HK-2 (cell line): ENCODE data around the gene UBTD1.
"Not testable (repeated sequence)": the region's sequence is repeated elsewhere in the genome, so short reads cannot be mapped to it uniquely, and the experiment has no call there.

Experiments
- DNase-seq: peaks from one replicate; pipeline ENCODE4 v3.0.0-alpha.2; 2018; ENCODE audit not compliant: unreplicated experiment

Gene UBTD1, protein sequence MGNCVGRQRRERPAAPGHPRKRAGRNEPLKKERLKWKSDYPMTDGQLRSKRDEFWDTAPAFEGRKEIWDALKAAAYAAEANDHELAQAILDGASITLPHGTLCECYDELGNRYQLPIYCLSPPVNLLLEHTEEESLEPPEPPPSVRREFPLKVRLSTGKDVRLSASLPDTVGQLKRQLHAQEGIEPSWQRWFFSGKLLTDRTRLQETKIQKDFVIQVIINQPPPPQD

DNA sequence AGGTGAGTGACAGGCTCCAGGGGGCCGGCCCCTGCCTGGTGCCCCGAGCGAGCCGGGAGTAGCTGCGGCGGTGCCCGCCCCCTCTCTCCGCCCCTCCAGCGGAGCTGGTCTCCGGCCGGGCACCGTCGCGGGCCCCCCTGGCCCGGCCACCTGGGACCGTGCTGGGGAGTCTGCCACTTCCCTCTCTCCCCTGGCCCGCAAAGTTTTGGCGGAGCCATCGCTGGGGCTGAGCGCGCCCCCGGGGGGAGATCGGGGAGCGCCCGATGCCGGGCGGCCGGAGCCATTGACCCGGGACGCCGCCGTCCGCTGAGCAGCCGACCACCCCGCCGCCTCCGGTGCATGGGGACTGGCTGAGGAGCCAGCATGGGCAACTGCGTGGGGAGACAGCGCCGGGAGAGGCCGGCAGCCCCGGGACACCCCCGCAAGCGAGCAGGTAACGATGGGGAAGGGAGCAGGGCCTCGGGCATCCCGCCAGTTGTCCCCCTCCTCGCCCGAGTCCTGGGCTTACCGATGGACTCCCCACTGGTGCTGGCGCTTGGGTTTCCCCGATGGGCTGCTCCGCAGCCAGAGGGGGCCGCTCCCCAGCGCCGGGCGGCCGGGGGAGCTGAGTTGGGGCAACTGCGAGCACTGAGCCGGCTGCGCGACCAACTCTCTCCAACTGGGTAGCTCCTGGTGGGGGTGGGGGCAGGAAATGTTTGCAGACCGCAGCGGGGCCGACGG is at the start of gene UBTD1:
UBTD1 (plus strand) TSS at position 84 of the 720 bp plus-strand sequence; CDS start at position 364, 280 bp downstream.
- DNase-seq, result peak; percentile 71

DNA sequence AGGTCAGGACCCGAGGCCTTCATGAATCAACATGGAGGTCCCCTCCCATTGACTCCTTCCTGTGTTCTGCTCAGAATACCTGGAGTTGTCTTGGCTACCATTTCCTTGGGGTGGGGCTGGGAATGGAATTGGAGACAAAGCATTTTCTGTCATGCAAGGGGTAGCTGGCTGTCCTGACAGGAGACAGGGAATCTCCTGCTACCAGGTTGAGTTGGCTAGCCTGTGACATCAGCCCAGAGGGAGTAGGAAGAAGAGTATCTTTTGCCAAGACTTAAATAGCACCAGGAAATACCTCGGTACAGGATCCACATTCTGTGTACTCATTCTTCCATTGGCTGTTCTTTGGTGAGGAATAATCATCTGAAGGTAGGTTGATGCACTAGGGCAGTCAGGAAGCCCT is 47.9 kb upstream of the UBTD1 start:
- no peak for DNase-seq

DNA sequence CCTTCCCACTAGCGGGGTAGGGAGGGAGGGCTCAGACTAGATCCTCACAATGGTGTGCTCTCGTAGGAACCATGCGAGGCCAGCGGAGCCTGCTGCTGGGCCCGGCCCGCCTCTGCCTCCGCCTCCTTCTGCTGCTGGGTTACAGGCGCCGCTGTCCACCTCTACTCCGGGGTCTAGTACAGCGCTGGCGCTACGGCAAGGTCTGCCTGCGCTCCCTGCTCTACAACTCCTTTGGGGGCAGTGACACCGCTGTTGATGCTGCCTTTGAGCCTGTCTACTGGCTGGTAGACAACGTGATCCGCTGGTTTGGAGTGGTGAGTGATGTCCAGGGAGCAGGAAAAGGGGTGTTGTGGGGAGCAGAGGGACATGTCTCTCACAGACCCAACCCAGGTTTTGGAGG is 47.1 kb upstream of the UBTD1 start:
- no peak for DNase-seq

DNA sequence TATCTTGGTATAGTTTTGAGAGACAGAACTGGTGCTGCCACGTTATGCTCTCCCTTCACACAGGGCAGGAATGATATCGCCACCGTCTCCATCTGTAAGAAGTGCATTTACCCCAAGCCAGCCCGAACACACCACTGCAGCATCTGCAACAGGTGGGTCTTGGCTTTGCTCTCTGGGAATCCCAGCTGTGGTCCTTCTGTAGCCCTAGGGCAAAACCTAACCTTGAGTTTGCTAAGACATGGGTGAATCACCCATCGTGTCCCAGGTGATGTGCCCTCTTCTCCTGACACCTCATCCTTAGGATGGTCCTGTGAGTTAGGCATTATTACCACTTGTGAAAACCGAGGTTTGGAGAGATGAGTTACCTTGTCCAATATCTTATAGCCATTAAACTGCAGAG is 46.4 kb upstream of the UBTD1 start:
- DNase-seq, result no peak

DNA sequence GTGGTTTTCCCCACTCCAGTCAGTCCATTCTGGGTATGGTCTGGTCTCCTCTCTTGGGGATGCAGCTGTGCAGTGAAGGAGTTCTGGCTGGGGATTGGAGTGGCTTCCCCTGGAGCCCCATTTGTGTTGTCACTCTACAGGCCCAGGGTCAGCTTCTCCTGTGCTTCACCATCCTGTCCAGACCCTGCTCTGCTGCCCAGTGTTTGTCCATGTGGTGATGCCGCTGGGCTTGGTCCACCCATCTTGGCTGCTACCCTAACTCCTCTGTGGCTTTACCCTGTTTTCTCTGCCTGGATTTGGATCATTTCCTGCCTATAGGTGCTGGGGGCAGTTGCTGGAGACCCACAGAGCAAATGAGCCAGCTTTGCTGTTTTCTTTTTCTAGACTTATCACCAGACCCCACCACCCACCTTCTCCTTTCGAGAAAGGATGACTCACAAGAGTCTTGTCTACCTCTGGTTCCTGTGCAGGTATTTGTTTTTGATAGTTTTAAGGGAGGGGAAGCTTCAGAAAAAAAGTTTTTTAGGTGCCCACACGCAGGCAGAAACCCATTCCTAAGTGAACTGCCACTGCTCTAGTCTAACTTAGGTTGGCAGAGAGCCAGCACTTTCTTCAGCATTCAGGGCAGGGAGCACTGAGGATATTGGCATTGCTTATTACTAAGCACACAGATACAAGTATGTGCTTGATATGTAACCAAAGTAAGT is 44.2 kb upstream of the UBTD1 start:
- DNase-seq, result no peak

DNA sequence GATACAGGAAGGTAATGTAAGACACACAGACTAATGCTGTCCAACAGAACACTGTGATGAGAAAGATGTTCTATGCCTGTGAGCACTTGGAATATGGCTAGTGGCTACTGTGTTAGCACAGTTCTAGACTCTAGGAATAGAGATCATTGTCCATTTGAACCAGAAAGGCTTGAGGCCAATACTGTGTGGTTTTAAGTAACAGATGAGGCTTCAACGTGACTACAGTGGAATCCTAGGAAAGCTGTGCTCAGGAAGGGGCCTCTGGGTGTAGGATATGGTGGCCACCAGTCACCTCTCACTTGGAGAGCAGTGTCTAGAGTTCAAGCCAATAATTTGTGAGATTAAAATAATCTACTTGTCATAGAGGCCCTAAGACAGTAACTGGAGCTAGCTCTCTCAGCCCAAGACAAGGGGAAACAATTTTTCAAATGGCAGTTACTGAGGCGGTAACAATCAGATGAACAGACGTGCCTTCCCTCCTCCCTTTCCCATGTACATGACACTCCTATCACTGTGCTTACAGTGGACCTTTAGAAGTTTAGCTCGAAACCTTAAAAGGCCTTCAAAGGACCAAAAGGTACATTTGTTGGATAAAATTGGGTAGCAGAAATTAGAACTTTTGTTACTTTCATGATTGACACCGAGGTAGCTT is 42.6 kb upstream of the UBTD1 start:
- DNase-seq, result no peak

DNA sequence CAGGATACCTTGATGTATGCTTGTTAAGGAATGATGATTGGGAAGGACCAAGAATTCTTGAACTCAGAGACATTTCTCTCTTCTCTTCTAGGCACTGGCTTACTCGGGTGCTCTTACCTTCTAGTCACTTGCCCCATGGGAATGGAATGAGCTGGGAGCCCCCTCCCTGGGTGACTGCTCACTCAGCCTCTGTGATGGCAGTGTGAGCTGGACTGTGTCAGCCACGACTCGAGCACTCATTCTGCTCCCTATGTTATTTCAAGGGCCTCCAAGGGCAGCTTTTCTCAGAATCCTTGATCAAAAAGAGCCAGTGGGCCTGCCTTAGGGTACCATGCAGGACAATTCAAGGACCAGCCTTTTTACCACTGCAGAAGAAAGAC is 42.0 kb upstream of the UBTD1 start:
- DNase-seq, result no peak

DNA sequence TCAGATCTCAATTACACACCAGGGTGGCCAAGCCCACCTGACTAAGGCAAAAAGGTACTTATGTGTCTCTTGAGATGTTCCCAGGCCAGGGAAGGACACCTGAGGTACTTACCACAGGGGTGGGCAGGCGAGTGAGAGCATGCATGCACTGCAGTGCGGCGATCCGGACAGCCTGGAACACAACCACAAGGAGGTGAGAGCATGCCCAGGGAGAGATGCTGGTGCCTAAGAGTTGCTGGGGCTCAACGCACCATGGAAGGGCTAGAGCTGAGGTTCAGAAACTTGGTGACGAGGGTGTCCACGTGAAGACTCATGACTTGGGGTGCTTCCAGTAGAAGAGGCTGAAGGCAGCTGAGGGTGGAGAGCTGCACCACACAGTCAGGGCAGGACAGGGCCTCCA is 39.6 kb upstream of the UBTD1 start:
- DNase-seq, result no peak

DNA sequence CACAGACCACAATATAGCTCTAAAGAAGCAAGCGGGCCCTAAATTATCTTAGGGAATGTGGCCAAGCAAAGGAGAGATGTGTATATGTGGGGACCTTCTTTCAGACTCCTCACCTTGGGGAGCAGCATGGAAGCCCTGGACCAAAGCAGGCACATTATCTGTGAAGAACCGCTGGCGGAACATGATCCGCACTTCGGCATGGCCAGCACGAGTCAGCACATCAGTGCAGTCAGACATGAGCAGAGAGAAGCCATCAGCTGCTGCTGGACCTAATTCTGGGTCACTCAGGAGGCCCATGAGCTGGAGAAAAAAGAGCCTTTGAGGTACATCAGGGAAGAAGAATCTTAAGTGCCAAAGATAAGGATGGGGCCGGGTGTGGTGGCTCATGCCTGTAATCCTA is 38.8 kb upstream of the UBTD1 start:
- no peak for DNase-seq

DNA sequence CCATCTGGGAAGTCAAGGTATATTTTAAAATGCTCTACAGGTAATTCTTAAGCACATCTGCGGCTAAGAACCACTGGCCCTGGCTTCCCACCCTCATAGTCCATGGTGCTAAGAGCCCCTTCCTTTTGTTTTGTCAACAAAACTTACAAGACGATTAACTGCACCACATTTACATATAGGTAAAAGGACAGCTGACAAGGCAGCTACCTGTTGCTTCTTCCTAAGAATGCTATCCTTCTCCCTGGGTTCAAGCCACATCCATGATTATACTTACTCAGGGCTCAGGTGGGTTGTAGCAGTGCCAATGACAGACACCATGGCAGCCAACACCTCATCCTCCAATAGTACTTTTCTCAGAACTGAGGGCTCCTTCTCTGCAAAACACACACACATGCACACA is 36.4 kb upstream of the UBTD1 start:
- no peak for DNase-seq

DNA sequence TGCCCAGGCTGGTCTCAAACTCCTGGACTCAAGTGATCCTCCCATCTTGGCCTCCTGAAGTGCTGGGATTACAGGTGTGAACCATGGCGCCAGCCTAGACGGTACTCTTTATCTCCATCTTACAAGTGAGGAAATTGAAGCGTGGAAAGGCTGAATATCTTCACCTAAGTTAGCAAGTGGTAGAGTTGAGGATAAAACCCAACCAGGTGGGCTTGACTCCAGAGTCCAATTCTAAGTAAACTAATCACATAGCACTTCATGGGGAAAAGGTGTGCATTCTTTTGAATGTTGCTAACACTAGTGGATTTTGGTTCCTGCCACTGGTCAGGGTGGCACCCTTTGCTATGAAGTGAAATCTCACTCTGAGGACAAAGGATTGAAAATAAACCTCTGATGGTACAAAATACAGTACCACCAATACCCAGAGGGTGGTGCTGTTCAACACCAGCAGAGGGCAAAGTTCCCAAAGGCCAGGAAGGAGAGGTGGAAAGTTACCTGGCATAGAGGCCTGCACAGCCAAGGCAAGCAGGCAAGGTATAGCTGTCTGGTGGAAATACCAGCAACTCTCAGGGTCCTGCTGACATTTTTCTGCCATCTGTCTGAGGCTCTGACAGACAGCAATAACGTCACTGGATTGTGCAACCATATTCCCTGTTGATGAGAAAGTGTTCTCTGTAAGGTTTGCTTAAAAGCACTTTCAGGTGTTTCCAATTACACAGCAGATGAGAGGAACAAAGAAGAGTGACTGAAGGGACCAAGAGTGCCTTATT is 35.2 kb upstream of the UBTD1 start:
- peak; percentile 56 for DNase-seq

DNA sequence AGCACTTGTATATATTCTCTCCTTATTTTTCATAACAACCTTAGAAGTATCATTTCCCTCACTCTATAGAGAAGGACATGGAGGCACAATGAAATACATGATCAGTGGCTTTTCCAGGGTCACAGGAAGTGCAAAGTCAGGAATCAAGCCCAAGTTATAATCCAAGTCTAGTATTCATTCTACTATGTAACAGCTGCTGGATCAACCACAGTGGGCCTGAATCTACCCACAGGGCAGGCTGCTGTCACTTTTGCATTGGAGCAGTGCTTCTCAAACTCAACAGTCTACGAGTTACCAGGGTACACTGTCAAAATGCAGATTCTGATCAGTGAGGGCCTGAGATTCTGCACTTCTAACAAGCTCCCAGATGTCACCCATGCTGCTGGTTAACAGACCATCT is 34.5 kb upstream of the UBTD1 start:
- DNase-seq, result no peak

DNA sequence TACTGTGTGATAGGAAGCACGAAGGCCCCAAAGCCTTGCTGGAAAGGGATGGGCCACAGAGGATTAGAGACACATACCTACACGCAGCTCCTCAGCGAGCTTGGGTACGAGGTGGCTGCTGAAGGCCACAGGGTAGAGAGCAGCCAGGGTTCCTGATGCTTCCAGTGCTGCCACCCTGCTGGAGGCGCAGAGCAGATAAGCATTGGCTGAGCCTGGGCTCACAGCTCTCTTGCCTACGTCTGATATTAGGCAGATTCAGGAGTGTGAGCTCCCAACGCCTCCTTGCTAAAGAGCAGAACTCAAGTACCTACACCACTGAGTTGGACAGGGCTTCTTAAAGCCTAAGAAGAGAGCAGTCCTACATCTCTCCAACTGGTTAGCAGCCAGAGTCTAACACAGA is 32.7 kb upstream of the UBTD1 start:
- DNase-seq, result no peak

DNA sequence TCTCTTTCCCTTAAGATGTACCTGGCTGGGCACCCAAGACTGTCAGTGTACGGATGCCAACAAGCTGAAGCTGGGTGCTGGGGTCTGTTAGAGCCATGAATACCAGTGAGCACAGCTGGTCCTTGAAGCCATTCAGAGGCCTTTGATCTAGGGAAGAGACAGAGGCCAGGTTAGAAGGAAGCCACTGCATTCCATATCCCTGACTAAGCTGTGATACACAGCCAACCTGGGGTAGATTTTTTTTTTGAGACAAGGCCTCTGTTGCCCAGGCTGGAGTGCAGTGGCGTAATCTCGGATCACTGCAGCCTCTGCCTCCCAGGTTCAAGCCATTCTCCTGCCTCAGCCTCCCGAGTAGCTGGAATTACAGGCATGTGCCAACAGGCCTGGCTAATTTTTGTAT is 32.0 kb upstream of the UBTD1 start:
- no peak for DNase-seq

DNA sequence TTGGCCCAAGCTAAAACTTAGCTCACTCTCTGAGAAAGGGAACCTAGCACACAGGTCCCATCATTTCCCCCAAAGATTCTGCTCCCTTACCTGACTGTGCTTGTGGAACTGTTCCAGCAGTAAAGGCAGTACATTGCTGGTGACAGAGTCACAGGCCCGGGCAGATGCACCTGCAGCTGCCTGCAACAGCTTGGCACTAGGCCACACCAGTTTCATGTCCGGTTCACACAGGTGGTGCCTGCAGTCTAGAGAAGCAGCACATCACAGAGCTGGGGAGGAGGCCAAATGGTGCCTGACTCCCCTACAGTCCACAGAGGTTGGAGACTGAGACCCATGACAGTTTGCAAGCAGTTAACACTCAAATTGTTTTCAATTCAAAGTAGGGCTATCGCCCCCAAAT is 30.6 kb upstream of the UBTD1 start:
- no peak for DNase-seq

DNA sequence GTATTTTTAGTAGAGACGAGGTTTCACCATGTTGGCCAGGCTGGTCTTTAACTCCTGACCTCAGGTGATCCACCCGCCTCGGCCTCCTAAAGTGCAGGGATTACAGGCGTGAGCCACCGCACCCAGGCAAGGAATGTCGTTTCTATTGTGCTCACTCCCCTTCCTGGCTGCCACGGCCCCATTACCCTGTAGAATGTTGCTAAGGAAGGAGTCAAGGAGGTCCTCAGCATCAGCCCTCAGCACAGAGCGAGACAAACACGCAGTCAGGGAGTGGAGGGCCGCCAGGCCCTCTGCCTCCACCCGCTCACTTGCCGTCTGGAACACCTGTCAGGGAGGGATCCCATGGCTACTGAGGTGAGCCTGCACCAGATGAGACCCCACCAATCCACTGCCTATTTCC is 29.9 kb upstream of the UBTD1 start:
- not testable (repeated sequence) for DNase-seq

DNA sequence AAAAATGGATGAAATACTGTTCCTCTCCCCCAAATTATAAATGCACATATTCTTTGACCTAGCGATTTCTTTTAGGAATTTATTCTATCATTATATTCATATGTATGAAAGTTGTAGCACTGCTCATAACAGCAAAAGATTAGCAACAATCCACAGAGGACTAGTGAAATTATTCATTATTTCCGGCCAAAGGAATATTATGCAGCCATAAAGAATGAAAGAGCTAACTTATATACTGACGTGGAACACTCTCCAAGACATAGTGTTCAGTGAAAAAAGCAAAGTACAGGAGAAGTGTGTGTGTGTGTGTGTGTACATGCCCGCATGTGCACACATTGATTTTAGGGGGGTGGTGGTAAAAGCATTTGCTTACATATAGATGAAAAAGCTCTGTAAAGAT is 23.8 kb upstream of the UBTD1 start:
- no peak for DNase-seq

DNA sequence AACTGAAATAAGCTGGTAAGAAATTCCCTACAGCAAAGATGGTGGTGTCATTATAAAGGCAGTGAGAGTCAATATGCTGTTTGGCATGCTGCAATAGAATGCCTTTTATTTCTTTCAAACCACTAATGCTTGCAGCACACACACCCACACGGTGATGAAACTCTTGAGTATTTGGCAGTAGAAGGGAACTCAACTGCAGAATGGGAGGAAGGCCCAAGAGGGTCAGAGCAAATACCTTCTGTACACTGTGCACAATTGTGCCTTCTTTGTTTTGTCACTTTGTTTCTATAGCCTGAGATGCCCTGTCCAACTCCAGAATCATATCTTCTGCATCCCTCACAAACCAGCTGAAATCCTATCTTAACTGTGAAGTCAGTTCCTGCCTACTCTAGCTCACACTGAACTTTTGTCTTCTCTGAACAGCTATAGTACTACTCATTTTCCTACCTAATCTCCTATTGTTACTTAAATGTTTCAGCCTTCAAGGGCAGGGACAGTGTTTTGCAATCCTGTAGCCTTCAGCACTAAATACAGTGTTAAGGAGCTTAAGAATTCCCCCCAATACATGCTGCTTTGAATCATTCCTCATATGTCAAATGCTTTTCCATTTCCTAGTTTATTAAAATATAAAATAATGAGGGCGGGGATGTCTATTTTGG is 22.7 kb upstream of the UBTD1 start:
- DNase-seq, result no peak

DNA sequence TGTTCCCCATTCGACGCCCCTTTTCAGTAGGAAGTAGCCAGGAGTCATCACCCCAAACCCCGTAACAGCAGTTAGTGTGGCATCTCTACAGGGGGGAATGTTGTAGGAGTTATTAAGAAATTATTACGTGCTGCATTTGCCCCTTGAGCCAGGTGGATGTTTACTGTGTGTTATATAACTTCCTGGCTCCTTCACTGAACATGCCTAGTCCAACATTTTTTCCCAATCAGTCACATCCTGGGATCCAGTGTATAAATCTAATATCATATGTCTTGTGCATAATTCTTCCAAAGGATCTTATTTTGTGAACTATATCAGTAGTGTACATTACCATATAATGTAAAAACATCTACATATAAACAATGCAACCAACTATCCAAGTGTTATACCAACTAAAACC is 19.3 kb upstream of the UBTD1 start:
- DNase-seq, result not testable (repeated sequence)

DNA sequence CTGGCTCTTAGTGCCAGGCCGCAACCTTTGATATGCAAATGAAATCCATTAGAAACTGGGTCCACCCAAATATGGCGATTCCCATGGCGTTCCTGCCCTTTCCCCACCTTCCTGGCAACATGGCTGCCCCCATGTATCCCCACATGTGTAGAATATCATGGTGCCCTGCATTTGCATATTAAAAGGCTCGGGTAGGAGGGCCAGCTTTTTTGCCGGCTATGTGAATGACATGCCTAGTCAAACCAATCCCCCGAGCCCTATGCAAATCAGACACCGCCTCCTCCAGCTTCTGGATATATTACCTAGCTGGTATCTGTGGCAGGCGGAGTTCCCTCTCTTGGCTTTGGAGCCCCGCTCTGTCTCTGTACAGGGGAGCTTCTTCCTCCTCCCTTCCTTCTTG is 18.8 kb upstream of the UBTD1 start:
- no peak for DNase-seq

DNA sequence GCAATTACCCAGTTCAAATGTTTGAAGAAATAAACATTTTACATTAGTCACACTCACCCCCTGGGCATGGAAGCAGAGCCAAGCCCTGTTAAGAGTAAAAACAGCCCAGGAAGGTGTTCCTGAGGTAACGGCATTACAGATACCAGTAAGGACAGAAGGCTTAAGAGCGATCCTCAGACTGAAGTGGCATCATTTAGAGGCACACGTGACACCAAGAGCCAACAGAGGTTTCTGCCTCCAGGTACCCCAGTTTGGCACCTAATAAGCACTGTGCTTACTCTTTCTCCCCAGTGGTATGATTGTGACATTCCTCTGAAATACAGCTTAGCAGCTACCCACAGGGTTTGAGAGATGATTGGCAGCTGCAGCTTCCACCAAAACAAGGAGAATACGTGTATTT is 17.7 kb upstream of the UBTD1 start:
- no peak for DNase-seq
